T-cell (primary cell): ENCODE results near the gene MS4A7. TPM values are rescaled to one million over a fixed set of nuclear protein-coding genes. Genes with fewer than 3 reads are reported as not detected.
A peak's percentile ranks its signal among the peaks of the same experiment; 100 is the strongest.

ENCODE experiments used
- ATAC-seq, 4 experiments: fragments of 200-7000 bp in 3 of 4; fragments of 150-1000 bp in 1 of 4; cut with Tn5 transposase; replicated peaks in 1 of 4; 1 replicate in 3 of 4; 2 replicates in 1 of 4; pipeline ENCODE4 v1.10.0; 2021; ENCODE audit warnings: moderate library complexity in 3 of 4, mild to moderate bottlenecking in 2 of 4, moderate number of reproducible peaks in 1 of 4
- CTCF ChIA-PET, 2 donors: fragments of 300-600 bp; sonication (Branson Sonifier 250); formaldehyde crosslinking; loops; one replicate each; lab custom pipeline; 2022; ENCODE audit warnings: antibody characterized with exemption in 2 of 2; lab: Charles Lee
- POLR2A ChIA-PET, 2 donors: fragments of 300-600 bp; sonication (Branson Sonifier 250); formaldehyde crosslinking; loops; one replicate each; lab custom pipeline; 2022; ENCODE audit warnings: antibody characterized with exemption in 2 of 2; lab: Charles Lee
- DNase-seq, 35 experiments: peaks; one replicate each; pipeline versions ENCODE4 v3.0.0 to v3.0.0-alpha.2; 2013 to 2023
- H3K27ac ChIP-seq: one replicate; pipeline ENCODE4 v1.5.1; 2013; ENCODE audit warnings: low read length
- H3K27me3 ChIP-seq, 2 experiments: replicated peaks in 1 of 2; 1 replicate in 1 of 2; 2 replicates in 1 of 2; pipeline versions ENCODE4 v1.6.1 to v1.7.0; 2013; ENCODE audit warnings: low read length in 1 of 2, mixed read lengths in 1 of 2; ENCODE audit not compliant: control insufficient read depth in 2 of 2, insufficient read depth in 2 of 2; ENCODE audit errors: extremely low read depth in 1 of 2
- H3K36me3 ChIP-seq, 2 donors: 1 replicate in 1 of 2; 2 replicates in 1 of 2; pipeline versions ENCODE4 v1.6.1 to v1.7.0; 2013; ENCODE audit warnings: low read length in 1 of 2; ENCODE audit not compliant: control insufficient read depth in 2 of 2, insufficient read depth in 1 of 2; ENCODE audit errors: extremely low read depth in 1 of 2
- H3K4me1 ChIP-seq, 2 experiments: 1 replicate in 1 of 2; 2 replicates in 1 of 2; pipeline versions ENCODE4 v1.6.1 to v1.7.0; 2013; ENCODE audit warnings: low read length in 2 of 2, mixed read lengths in 1 of 2; ENCODE audit not compliant: insufficient read depth in 2 of 2, control insufficient read depth in 1 of 2; ENCODE audit errors: extremely low read depth in 1 of 2
- H3K4me3 ChIP-seq, 2 donors: 1 replicate in 1 of 2; 2 replicates in 1 of 2; pipeline versions ENCODE4 v1.5.1 to v1.7.0; 2013; ENCODE audit warnings: mild to moderate bottlenecking in 2 of 2, low read length in 1 of 2, moderate library complexity in 1 of 2; ENCODE audit not compliant: control insufficient read depth in 1 of 2; ENCODE audit errors: extremely low read depth in 1 of 2
- H3K9me3 ChIP-seq: 2 replicates; pipeline ENCODE4 v1.7.0; 2013
- H3K27ac Mint-ChIP-seq, 2 donors: one replicate each; pipeline ENCODE4 v1.8.0; 2020 to 2021; ENCODE audit warnings: mild to moderate bottlenecking in 2 of 2, mixed read lengths in 2 of 2
- H3K27me3 Mint-ChIP-seq, 2 donors: one replicate each; pipeline ENCODE4 v1.8.0; 2021 to 2022; ENCODE audit warnings: mixed read lengths in 2 of 2
- H3K36me3 Mint-ChIP-seq: one replicate; pipeline ENCODE4 v1.8.0; 2021; ENCODE audit warnings: mixed read lengths
- H3K4me1 Mint-ChIP-seq, 3 donors: one replicate each; pipeline ENCODE4 v1.8.0; 2020 to 2022; ENCODE audit warnings: mixed read lengths in 3 of 3, mild to moderate bottlenecking in 1 of 3
- H3K4me3 Mint-ChIP-seq, 3 donors: one replicate each; pipeline ENCODE4 v1.8.0; 2020 to 2022; ENCODE audit warnings: mild to moderate bottlenecking in 3 of 3, mixed read lengths in 3 of 3, moderate library complexity in 3 of 3
- H3K9me3 Mint-ChIP-seq, 3 donors: one replicate each; pipeline ENCODE4 v1.8.0; 2020 to 2022; ENCODE audit warnings: mixed read lengths in 3 of 3
- WGBS: methylation state at CpG from one replicate; pipeline ENCODE4 v1.1.5; 2013; ENCODE audit warnings: missing lambda C conversion rate; ENCODE audit not compliant: insufficient coverage; 5-methylcytosine and 5-hydroxymethylcytosine counted together
- total RNA-seq, 35 experiments: library from RNA in 6 of 35; stranded (reverse) in 6 of 35; fragments of 120-200 nt in 1 of 35; gene quantifications; one replicate each; pipeline versions ENCODE4 v1.2.1 to v1.2.4 and lab custom pipeline; 2013 to 2026

The MS4A7 gene, protein sequence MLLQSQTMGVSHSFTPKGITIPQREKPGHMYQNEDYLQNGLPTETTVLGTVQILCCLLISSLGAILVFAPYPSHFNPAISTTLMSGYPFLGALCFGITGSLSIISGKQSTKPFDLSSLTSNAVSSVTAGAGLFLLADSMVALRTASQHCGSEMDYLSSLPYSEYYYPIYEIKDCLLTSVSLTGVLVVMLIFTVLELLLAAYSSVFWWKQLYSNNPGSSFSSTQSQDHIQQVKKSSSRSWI
- total RNA-seq (1 to 10 TPM in 1 of 5 donors, under 1 TPM in 3, not detected in 1; 0.43 to 1.0 (median 0.77) TPM), total RNA-seq (lab: John Stamatoyannopoulos, UW) (0 to 3.3 (median 0.43) reads per million in 29 experiments)
- total RNA-seq (2013) = 1.4 TPM

DNA sequence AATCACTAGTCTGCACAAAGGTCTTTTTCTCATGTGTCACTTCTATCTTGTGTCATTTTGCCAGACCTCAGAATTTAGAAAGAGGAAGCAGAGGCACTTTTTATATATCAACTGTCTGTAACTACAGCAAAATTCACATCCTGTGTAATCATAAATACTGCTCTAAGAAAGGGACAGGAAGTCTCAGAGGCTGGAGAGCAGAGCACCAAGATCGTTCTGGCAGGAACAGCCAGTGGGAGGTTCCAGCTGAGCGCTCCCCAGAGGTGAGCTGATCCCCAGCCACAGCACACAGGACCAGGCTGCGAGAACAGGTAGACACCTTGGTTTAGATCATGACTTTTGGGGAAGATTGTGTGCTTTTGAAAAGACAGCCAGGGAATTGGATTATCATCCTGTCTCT lies at the start of gene MS4A7:
Gene MS4A7 (plus strand): TSS at position 179 of the 400 bp plus-strand sequence. CDS start 4,610 bp downstream, outside the sequence.
- Histone ChIP-seq H3K9me3 (no peaks in the 10 kb centered on the region), H3K27me3 (no peaks in the 10 kb centered on the region), H3K4me1 (peaks cover 3 to 8% of the 10 kb centered on the region in 2 experiments), H3K36me3 (no peaks in the 10 kb centered on the region), H3K4me3 (no peak within 1 kb of the TSS), H3K27ac (no peak within 1 kb of the TSS)
- ATAC-seq (peak in 3 of 4 experiments; percentile 12 to 39 (median 30)), DNase-seq (peak in 2 of 35 experiments; percentile 5 to 24)
- peak within 1 kb of the TSS in 1 of 2 donors; percentile 55 for H3K27ac Mint-ChIP-seq
- no peak within 1 kb of the TSS for H3K4me3 Mint-ChIP-seq
- H3K9me3 Mint-ChIP-seq = no peaks in the 10 kb centered on the region
- peaks cover 4 to 16% of the 10 kb centered on the region in 2 donors for H3K27me3 Mint-ChIP-seq
- no peaks in the 10 kb centered on the region for H3K36me3 Mint-ChIP-seq
- 0% methylated on average over 2 of the region's 3 CpGs for WGBS
- CTCF ChIA-PET = no interaction called here
- peaks cover 8 to 10% (median 10%) of the 10 kb centered on the region in 3 donors for H3K4me1 Mint-ChIP-seq
- POLR2A ChIA-PET = no interaction called here

DNA sequence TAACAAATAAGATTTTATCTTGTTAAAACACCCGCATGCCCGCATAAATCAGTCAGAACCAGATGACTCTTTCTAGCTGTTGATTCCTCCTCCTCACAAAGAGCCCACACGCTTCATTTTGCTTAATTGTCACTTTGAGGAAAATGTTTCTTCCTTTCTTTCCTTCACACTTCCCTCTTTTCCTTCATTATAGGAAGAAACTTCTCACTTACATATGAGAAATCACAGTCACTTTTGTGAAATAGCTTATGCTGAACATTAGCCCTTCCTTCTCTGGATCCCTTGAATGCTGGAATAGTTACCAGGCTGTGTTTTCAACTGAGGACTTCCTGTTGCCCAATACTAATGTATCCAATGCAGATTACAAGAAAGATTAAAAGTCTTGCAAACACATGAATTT lies 45.5 kb upstream of the MS4A7 start:
- no CpG with 5 or more reads among the region's 3 CpGs for WGBS
- peaks cover 0 to 6% (median 0%) of the 10 kb centered on the region in 3 donors for H3K9me3 Mint-ChIP-seq
- H3K4me3 Mint-ChIP-seq = no peak overlapping the region
- Histone ChIP-seq H3K36me3 (no peaks in the 10 kb centered on the region), H3K4me3 (no peak overlapping the region), H3K27ac (no peak overlapping the region), H3K9me3 (no peaks in the 10 kb centered on the region), H3K27me3 (no peaks in the 10 kb centered on the region), H3K4me1 (no peaks in the 10 kb centered on the region)
- DNase-seq = no peak
- peaks cover 16 to 22% of the 10 kb centered on the region in 2 donors for H3K27me3 Mint-ChIP-seq
- ChIA-PET CTCF (interaction anchor here in 1 of 2 donors (0.9 kb wide), 1 partner anchor 285 kb away, joined by 3 read pairs; no protein-coding TSS in a partner anchor), POLR2A (no interaction called here)
- no peak for ATAC-seq
- no peaks in the 10 kb centered on the region for H3K4me1 Mint-ChIP-seq
- no peaks in the 10 kb centered on the region for H3K36me3 Mint-ChIP-seq
- H3K27ac Mint-ChIP-seq = no peak overlapping the region

DNA sequence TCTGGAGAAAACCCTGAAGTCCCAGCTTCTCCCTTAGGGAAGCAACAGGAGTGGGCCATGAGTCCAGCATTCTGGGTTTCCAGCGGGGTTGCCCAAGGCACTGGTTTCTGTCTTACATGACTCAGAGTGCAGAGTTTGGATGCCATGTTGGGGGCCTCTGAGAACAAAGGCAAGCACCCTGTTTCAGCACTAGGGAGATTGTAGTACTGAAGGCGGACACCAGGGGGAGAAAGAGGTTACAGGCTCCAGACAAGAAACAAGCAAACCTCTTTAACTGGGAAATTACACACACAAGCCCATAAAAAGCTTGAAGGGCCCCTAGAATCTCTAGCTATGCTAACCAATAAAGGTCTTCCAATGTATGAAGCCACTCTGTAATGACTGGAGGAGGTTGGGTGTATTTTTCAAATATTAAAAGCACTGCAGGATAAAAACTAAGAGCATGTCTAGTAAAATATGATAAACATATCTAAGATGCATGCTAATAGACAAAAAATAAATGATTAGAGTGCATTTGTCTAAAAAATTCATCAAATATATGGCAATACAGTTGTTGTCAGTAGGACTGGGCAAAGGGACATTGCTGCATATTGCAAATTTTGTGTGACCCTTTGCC lies 44.2 kb upstream of the MS4A7 start:
- no peaks in the 10 kb centered on the region for H3K9me3 ChIP-seq
- no peaks in the 10 kb centered on the region for H3K4me1 ChIP-seq
- H3K27me3 ChIP-seq = no peaks in the 10 kb centered on the region
- Mint-ChIP-seq H3K27ac (no peak overlapping the region), H3K4me3 (no peak overlapping the region), H3K4me1 (no peaks in the 10 kb centered on the region), H3K27me3 (peaks cover 16 to 22% of the 10 kb centered on the region in 2 donors), H3K36me3 (no peaks in the 10 kb centered on the region), H3K9me3 (peaks cover 0 to 5% (median 0%) of the 10 kb centered on the region in 3 donors)
- DNase-seq (peak in 33 of 35 experiments; percentile 6 to 67 (median 38)), ATAC-seq (peak in 2 of 4 experiments; percentile 44 to 63)
- no peaks in the 10 kb centered on the region for H3K36me3 ChIP-seq
- H3K4me3 ChIP-seq = no peak overlapping the region
- POLR2A ChIA-PET = no interaction called here
- CTCF ChIA-PET = interaction anchor here in 1 of 2 donors (0.6 kb wide), 1 partner anchor 185 kb away, joined by 3 read pairs; no protein-coding TSS in a partner anchor
- H3K27ac ChIP-seq = no peak overlapping the region
- 43% methylated on average over 1 of the region's 2 CpGs for WGBS

DNA sequence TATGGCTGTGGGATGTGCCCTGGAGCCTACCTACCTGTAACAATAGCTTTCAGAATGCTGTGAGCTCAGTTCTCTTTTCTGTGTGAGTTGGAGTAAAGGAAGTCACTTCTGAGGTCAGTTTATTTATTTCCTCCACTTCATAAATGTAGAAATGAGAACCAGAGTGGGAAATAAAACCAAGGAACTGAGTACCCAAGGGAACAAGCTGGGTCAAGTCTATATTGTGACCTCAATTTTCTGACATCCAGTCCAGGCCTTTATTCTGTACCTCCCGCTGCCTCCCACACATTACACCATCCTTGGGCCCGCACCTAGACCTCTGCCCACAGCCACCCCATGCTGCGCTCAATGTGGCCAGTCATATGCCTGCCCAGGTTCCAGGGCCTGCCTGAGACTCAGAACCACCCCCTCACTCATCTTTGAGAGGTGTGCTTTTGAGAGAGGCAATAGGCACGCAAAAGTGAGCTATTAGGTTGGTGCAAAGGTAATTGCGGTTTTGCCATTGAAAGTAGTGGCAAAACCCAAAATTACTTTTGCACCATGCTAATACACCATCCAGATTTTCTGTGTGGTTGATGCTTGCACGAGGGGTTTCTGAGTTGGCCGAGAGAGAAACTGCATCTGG lies 41.5 kb upstream of the MS4A7 start:
- 89% methylated on average over 3 of the region's 7 CpGs for WGBS
- Histone ChIP-seq H3K27me3 (no peaks in the 10 kb centered on the region), H3K9me3 (no peaks in the 10 kb centered on the region), H3K36me3 (no peaks in the 10 kb centered on the region), H3K4me3 (no peak overlapping the region), H3K4me1 (no peaks in the 10 kb centered on the region), H3K27ac (no peak overlapping the region)
- ChIA-PET POLR2A (no interaction called here), CTCF (interaction anchor here in 1 of 2 donors (0.6 kb wide), 1 partner anchor 141 kb away, joined by 3 read pairs; no protein-coding TSS in a partner anchor)
- Mint-ChIP-seq H3K27me3 (peaks cover 15 to 24% of the 10 kb centered on the region in 2 donors), H3K4me3 (no peak overlapping the region), H3K4me1 (no peaks in the 10 kb centered on the region), H3K9me3 (no peaks in the 10 kb centered on the region), H3K36me3 (no peaks in the 10 kb centered on the region), H3K27ac (no peak overlapping the region)
- ATAC-seq (no peak), DNase-seq (no peak)

DNA sequence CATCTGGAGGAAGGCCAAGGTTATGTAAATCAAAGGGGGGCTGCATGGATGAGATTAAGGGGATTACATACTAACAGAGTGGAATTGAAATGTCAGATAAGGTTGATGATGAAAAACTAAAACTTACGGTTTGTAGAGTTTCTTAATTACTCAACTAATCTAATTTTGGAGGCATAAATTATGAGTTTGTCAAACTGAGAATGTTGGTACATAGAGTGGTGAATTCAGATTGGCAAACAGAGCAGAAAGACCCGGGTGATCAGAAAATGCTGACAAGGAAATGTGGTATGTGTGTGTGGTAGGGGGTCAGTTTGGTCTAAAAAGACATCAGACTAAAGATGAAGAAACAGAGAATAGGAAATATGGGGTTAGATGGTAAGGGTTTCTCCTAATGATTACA lies 40.3 kb upstream of the MS4A7 start:
- H3K4me1 ChIP-seq = no peaks in the 10 kb centered on the region
- 13% methylated on average over 1 of the region's 2 CpGs for WGBS
- CTCF ChIA-PET = no interaction called here
- no peak overlapping the region for H3K4me3 ChIP-seq
- Mint-ChIP-seq H3K4me3 (no peak overlapping the region), H3K4me1 (no peaks in the 10 kb centered on the region), H3K27ac (no peak overlapping the region), H3K36me3 (no peaks in the 10 kb centered on the region), H3K27me3 (peaks cover 16 to 22% of the 10 kb centered on the region in 2 donors), H3K9me3 (no peaks in the 10 kb centered on the region)
- H3K27ac ChIP-seq = no peak overlapping the region
- H3K27me3 ChIP-seq = peaks cover 0 to 2% of the 10 kb centered on the region in 2 experiments
- no peak for ATAC-seq
- no peak for DNase-seq
- no peaks in the 10 kb centered on the region for H3K36me3 ChIP-seq
- POLR2A ChIA-PET = no interaction called here
- H3K9me3 ChIP-seq = no peaks in the 10 kb centered on the region

DNA sequence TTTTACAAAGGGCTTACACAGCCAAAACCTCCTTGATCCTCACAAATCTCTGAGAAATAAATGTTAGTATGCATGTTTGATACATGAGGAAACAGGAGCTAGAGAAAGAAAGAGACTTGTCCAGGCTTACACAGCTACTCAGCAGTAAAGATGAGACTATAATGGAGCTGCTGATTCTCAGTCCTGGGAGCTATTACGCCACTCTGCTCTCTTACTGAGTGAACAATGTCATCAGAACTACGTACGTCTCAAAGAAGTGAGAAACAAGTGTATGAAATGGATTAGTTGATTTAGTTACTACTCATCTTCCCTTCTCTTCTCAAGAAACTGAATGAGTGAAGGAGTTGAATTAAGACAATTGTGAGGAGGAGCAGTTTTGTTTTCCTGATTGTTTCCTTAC lies 39.0 kb upstream of the MS4A7 start:
- no peak for ATAC-seq
- Mint-ChIP-seq H3K27me3 (peaks cover 16 to 18% of the 10 kb centered on the region in 2 donors), H3K27ac (no peak overlapping the region), H3K4me1 (no peaks in the 10 kb centered on the region), H3K4me3 (no peak overlapping the region), H3K9me3 (no peaks in the 10 kb centered on the region), H3K36me3 (no peaks in the 10 kb centered on the region)
- H3K27ac ChIP-seq = no peak overlapping the region
- H3K9me3 ChIP-seq = no peaks in the 10 kb centered on the region
- DNase-seq = no peak
- H3K4me1 ChIP-seq = no peaks in the 10 kb centered on the region
- peaks cover 0 to 2% of the 10 kb centered on the region in 2 experiments for H3K27me3 ChIP-seq
- ChIA-PET POLR2A (no interaction called here), CTCF (no interaction called here)
- H3K4me3 ChIP-seq = no peak overlapping the region
- no peaks in the 10 kb centered on the region for H3K36me3 ChIP-seq
- WGBS = no CpG with 5 or more reads among the region's 3 CpGs
